ENCODE results near the gene LACC1.

Gene LACC1

DNA sequence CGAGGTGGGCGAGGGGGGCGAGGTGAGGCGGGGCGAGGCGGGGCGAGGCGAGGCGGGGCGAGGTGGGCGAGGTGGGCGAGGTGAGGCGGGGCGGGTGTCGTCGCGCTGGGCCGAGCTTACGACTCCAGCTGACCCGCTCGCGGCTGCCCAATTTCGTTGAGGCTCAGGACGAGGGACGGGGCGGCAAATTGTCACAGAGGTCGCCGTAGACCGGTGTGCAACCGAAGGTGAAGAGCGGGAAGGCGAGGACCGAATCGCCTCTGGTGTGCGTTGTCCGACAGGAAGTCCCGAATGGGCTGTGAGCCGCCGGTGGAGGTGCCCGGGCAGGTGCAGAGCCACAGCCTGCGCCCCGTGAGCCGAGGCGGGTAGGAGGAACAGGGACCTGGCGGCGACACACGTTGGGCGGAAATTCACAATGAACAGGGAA is at the start of gene LACC1:
TSS of gene LACC1 (plus strand) at position 150 of the 427 bp plus-strand sequence. CDS start 1,082 bp downstream, outside the sequence.
- no peak for DNase-seq

- DNase-seq, result peak; percentile 89
Observed at GRCh38 chr13:43830497-43830881, 49.2 kb upstream of the LACC1 start.

DNA sequence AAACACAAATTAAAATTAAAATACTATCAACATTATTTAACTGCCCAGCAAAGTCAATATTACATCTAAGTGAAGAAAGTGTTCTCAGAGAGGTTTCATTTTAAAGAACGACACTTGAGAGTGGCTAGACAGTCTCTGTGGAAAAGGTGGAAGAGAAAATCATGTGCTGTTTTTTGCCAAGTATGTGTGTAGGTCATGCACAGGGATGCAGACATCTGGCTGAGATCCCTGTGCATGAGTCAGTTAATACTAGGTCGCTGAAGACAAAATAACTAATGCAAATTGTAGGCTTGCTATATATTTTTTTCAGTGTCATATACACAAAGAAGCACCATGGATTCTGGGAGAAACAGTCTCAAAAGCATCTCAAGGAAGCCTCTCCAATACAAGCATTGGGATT is 48.6 kb upstream of the LACC1 start:
- no peak for DNase-seq

DNA sequence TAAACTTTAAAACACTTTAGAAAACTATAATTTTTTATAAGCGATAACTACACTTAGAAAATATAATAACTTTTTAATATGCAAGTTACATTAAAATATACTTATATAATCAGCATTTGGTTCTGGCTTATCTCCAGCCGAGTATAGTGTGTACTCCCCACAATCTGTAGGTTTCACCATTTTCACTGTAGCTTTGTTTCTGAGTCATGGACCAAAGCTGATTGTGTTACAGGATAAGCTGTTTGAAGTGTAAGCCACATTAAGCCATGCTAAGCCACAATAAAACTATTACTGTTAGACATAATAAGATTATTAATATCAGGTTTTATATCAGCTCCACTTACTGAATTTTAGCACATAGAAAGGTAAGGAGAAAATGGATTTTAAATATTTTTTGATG is 44.0 kb upstream of the LACC1 start:
- DNase-seq, result no peak

GRCh38 chr13:43838909-43839308 is 40.8 kb upstream of the LACC1 start:
- no peak for DNase-seq

GRCh38 chr13:43846496-43847158 is 33.1 kb upstream of the LACC1 start:
- no peak for DNase-seq

DNA sequence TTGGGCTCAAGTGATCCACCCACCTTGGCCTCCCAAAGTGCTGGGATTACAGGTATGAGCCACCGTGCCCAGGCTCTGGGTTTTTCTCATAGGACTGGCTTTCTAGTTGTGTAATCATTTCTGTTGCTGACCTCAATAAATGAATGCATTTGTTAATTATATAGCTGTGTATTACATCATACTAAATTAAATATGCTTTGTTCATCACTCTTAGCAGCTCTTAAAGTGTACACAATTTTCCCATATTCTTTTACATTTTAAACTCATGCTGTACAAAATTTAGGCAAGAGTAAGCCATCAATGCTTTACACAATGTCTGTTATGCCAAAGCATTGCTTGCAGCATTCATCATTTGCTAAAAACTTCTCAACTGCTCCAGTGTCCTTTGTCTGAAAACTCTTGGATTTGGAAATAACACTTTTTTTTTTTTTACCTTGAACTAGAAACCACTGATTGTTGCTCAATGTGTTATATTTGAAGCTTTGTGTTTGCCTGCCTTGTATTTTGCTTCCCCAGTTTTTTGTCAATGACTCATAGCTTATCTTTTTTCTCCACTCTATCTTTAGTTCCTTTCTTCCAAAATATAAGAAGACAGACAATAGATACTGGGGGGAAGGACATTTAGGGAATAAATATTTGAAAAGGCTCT is 31.6 kb upstream of the LACC1 start:
- DNase-seq, result peak; percentile 54

DNA sequence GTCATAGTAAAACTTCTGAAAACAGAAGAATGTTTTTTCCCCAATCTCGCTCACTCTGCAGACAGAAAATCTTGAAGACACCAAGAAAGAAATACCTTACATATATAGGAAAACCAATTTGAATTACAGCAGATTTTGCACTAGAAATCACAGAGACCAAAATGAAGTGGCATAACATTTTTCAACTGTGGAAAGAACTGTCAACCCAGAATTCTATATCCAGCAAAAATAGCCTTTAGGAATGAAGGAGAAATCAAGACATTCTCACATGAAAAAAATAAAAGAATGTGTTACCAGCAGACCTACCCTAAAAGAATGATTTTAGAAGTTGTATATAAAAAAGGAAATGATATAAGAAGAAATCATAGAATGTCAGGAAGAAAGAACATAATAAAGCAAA is 28.8 kb upstream of the LACC1 start:
- DNase-seq, result no peak

DNA sequence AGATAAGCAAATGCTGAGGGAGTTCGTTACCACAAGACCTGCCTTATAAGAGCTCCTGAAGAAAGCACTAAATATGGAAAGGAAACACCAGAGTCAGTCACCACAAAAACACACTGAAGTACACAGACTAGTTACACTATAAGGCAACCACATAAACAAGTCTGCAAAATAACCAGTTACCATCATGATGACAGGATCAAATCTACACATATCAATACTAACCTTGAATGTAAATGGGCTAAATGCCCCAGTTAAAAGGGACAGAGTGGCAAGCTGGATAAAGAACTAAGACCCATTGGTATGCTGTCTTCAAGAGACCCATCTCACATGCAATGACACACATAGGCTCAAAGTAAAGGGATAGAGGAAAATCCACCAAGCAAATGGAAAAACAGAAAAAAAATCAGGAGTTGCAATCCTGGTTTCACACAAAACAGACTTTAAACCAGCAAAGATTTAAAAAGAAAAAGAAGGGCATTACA is 26.7 kb upstream of the LACC1 start:
- DNase-seq, result no peak

DNA sequence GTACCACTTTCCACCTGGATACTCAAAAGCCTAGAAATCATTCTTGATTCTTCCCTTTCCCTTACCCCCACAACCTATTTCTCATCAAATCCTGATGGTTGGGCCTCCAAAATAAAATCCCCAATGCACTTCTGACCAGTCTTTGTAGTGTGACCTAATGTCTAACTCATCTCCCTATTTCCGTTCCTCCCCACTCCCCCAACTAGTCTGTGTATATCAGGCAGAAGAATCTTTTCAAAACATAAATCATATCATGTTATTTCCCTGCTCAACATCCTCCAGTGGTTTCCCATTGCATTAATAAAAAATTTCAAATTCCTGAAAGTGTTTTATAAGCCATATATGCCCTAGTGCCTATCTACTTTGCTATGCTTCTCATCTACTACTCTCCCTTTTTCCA is 17.8 kb upstream of the LACC1 start:
- no peak for DNase-seq

DNA sequence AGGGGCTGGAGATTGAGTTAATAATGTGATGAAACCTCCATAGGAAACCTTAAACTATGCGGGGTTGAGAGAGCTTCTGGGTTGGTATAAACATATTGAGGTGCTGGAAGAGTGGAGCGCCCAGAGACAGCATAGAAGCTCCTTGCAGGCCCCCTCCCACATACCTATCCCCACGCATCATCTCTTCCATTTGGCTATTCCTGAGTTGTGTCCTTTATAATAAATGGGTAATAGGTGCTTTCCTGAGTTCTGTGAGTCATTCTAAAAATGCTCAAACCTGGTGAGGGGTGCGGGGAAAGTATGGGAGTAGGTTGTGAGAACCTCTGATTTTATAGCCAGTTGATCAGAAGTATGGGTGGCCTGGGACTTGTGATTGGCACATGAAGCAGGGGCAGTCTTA is 14.8 kb upstream of the LACC1 start:
- DNase-seq, result no peak

- DNase-seq, result no peak
Observed at GRCh38 chr13:43865892-43866291, 13.8 kb upstream of the LACC1 start.

GRCh38 chr13:43872181-43872580 is 7.5 kb upstream of the LACC1 start:
- no peak for DNase-seq

GRCh38 chr13:43874504-43875092 is 5.1 kb upstream of the LACC1 start:
- peak; percentile 34 for DNase-seq

- DNase-seq, result no peak
Observed at GRCh38 chr13:43876366-43876765, 3.3 kb upstream of the LACC1 start.

DNA sequence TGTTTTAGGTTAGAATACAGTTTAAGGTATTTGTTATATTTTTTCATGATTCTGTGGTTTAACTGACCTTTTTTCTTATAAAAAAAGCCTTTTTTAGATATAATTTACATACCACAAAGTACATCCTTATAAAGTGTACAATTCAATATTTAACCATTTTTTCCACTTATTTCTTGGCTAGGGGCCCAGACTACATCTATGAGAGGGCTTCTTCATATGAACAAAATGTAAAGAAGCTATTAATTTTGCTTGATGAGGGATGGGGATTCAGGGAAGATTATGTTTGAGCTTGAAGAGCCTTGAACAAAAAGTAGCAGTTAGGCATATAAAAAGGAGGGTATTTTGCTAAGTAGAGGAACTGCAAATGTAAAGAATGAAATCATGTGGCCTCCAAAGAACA is 2.4 kb upstream of the LACC1 start:
- DNase-seq, result no peak

GRCh38 chr13:43877766-43878165 is 1.9 kb upstream of the LACC1 start:
- peak; percentile 70 for DNase-seq

- peak; percentile 97 for DNase-seq
Observed at GRCh38 chr13:43878892-43879754, 581 bp upstream of the LACC1 start, which contains the start of gene CCDC122. TSS of gene CCDC122 (minus strand) at chr13:43879740. CDS start at chr13:43869376, 10,364 bp downstream.

GRCh38 chr13:43880214-43880855 is 631 bp downstream of the LACC1 start:
- DNase-seq, result no peak

DNA sequence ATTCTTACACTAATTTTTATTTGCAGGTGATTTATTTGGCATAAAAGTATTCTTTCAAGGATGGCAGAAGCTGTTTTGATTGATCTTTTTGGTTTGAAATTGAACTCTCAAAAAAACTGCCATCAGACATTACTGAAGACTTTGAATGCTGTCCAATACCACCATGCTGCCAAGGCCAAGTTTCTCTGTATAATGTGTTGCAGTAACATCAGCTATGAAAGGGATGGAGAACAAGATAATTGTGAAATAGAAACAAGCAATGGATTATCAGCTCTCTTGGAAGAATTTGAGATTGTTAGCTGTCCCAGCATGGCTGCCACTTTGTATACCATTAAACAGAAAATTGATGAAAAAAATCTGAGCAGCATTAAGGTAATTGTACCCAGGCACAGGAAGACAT is 1.2 kb downstream of the LACC1 start:
- no peak for DNase-seq

DNA sequence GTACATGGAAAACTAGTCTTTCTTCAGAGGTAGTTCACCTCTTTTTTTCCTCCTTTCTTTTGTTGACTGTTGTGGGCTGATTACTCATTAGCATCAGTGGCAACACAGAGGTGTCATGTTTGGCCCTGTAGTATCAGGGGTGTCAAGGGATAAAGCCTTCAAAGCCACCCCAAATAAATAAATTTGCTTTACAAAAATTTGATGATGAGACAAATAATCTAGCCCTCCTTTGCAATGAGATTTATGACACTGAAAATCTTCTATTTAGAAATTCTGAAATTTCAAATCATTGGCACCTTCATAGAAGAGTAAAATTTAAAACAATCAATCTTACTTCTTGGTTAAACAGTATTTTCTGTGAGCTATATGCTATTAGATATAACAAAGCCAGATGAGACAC is 1.9 kb downstream of the LACC1 start:
- no peak for DNase-seq

DNA sequence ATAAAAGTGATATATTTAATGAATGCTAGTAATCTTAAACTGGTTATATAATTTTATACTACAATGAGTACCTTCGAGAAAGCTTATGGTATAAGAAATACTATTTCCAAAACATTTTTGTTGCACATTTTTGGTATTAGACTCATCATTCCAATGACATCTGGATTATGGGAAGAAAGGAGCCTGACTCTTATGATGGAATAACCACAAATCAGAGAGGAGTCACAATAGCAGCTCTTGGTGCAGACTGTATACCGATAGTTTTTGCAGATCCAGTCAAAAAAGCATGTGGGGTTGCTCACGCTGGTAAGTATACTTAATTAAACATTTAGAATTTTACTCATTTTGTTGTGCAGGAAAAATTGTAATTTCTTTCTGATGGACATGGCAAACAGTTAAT is 3.9 kb downstream of the LACC1 start:
- no peak for DNase-seq

DNA sequence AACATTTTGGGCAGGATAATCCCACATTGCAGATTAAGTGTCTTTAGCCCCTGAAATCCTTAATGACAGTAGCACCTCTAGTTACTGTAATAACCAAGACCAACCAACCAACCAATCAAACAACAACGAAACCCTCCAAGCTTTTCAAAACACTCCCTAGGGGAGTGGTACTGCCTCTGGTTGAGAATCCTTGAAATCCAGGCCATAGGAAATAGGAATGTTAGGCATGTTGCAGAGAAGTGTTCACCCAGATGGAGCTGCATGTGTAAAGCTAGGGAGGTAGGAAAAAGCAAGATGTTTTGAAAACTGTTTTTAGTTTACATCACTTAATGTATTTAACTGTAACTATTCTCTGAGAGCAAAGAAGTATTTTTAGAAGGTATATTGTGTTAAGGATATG is 4.5 kb downstream of the LACC1 start:
- no peak for DNase-seq
